HCT116 (cell line): ENCODE results near the gene RAP1A. TPM values are rescaled to one million over a fixed set of nuclear protein-coding genes. Genes with fewer than 3 reads are reported as not detected.

Experiments
- ATAC-seq: fragments of 200-7000 bp; cut with Tn5 transposase; 2 replicates; pipeline ENCODE4 v1.9.1; 2020; ENCODE audit warnings: mild to moderate bottlenecking, moderate library complexity
- BruUV-seq: library from RNA; stranded (reverse); fragments of 400-500 nt; replicated peaks from 2 replicates; lab custom pipeline; 2021; lab: Mats Ljungman, UMichigan
- CTCF ChIA-PET: fragments of 300-600 bp; sonication (Branson Sonifier 250); formaldehyde crosslinking; loops from one replicate; lab custom pipeline; 2021; ENCODE audit warnings: antibody characterized with exemption; lab: Charles Lee
- POLR2A ChIA-PET: fragments of 300-600, 350-600 bp; sonication (Branson Sonifier 250); formaldehyde crosslinking; loops from one replicate; lab custom pipeline; 2021; ENCODE audit warnings: antibody characterized with exemption; lab: Charles Lee
- RAD21 ChIA-PET, 2 experiments: fragments of 300-600 bp; sonication (Branson Sonifier 250); formaldehyde crosslinking; loops; one replicate each; lab custom pipeline; 2023; ENCODE audit warnings: low total read pairs in 2 of 2; ENCODE audit not compliant: uncharacterized antibody in 2 of 2, unreplicated experiment in 2 of 2, low non-redundant PET in 1 of 2; lab: Charles Lee
- DNase-seq: peaks from one replicate; pipeline ENCODE4 v3.0.0-alpha.2; 2010; ENCODE audit warnings: low read depth, low spot score
- H2AFZ ChIP-seq: fragments of 200-600 bp; shearing (Covaris generic), sonication (generic); 2 replicates; pipeline ENCODE4 v1.6.1; 2017; ENCODE audit warnings: low read depth, mixed run types, mixed read lengths, antibody characterized with exemption, low read length; ENCODE audit not compliant: poor library complexity, severe bottlenecking
- H3K27ac ChIP-seq: 2 replicates; pipeline ENCODE4 v1.5.1; 2012; ENCODE audit warnings: low read depth, low read length
- H3K27me3 ChIP-seq: fragments of 200-600 bp; sonication (generic); 2 replicates; pipeline ENCODE4 v1.6.1; 2016; ENCODE audit warnings: mixed run types, low read length, mixed read lengths; ENCODE audit not compliant: insufficient read depth
- H3K36me3 ChIP-seq, 2 experiments: fragments of 200-500 bp in 1 of 2; fragments of 200-600 bp in 1 of 2; sonication (Bioruptor generic) in 1 of 2; sonication (generic) in 1 of 2; 2 replicates each; pipeline versions ENCODE4 v1.5.1 to v1.6.1; 2014 to 2016; ENCODE audit warnings: low read length in 2 of 2, inconsistent platforms in 1 of 2, mixed read lengths in 1 of 2, mixed run types in 1 of 2; ENCODE audit not compliant: insufficient read depth in 2 of 2, control insufficient read depth in 1 of 2
- H3K4me1 ChIP-seq, 2 experiments: fragments of 200-600 bp in 1 of 2; sonication (generic) in 1 of 2; 2 replicates each; pipeline versions ENCODE4 v1.5.1 to v1.6.1; 2012 to 2017; ENCODE audit warnings: low read length in 2 of 2, inconsistent platforms in 1 of 2, mild to moderate bottlenecking in 1 of 2, mixed read lengths in 1 of 2, mixed run types in 1 of 2, moderate library complexity in 1 of 2; ENCODE audit not compliant: insufficient read depth in 2 of 2, control insufficient read depth in 1 of 2
- H3K4me2 ChIP-seq: fragments of 200-600 bp; sonication (generic); 2 replicates; pipeline ENCODE4 v1.6.1; 2017; ENCODE audit warnings: mixed run types, low read length, mixed read lengths
- H3K4me3 ChIP-seq, 2 experiments: fragments of 200-600 bp in 1 of 2; sonication (generic) in 1 of 2; replicated peaks in 1 of 2; 2 replicates each; pipeline ENCODE4 v1.5.1; 2011 to 2016; ENCODE audit warnings: low read length in 2 of 2, control low read depth in 1 of 2, low read depth in 1 of 2, mild to moderate bottlenecking in 1 of 2, mixed read lengths in 1 of 2, mixed run types in 1 of 2
- H3K79me2 ChIP-seq: fragments of 200-600 bp; sonication (generic); 2 replicates; pipeline ENCODE4 v1.6.1; 2017; ENCODE audit warnings: mild to moderate bottlenecking, mixed run types, low read length, moderate library complexity, mixed read lengths; ENCODE audit not compliant: insufficient read depth
- H3K9ac ChIP-seq: fragments of 200-600 bp; sonication (generic); 2 replicates; pipeline ENCODE4 v1.6.1; 2016; ENCODE audit warnings: low read length, mixed read lengths
- H3K9me2 ChIP-seq: fragments of 200-600 bp; sonication (generic), shearing (Covaris generic); 2 replicates; pipeline ENCODE4 v1.6.1; 2017; ENCODE audit warnings: mixed run types, mild to moderate bottlenecking, moderate library complexity; ENCODE audit not compliant: insufficient read depth
- H3K9me3 ChIP-seq, 2 experiments: fragments of 200-500 bp in 1 of 2; fragments of 200-600 bp in 1 of 2; sonication (Bioruptor generic) in 1 of 2; sonication (generic) in 1 of 2; 2 replicates each; pipeline ENCODE4 v1.6.1; 2014 to 2017; ENCODE audit warnings: low read length in 2 of 2, mixed read lengths in 2 of 2, inconsistent platforms in 1 of 2, low read depth in 1 of 2, mild to moderate bottlenecking in 1 of 2, mixed run types in 1 of 2, moderate library complexity in 1 of 2; ENCODE audit not compliant: control insufficient read depth in 1 of 2, insufficient read depth in 1 of 2
- H4K20me1 ChIP-seq: fragments of 200-600 bp; sonication (generic), shearing (Covaris generic); 2 replicates; pipeline ENCODE4 v1.6.1; 2017; ENCODE audit warnings: mixed run types, mild to moderate bottlenecking, moderate library complexity; ENCODE audit not compliant: insufficient read depth
- CBX3 ChIP-seq: IDR thresholded peaks from 2 replicates; pipeline ENCODE4 v1.6.1; 2012; ENCODE audit warnings: low read depth
- EZH2 ChIP-seq: fragments of 200-600 bp; sonication (generic); IDR thresholded peaks from 2 replicates; pipeline ENCODE4 v1.6.1; 2017; ENCODE audit warnings: antibody characterized with exemption, mixed run types
- EZH2phosphoT487 ChIP-seq: fragments of 200-600 bp; IDR thresholded peaks from 2 replicates; pipeline ENCODE4 v1.6.1; 2018; ENCODE audit warnings: antibody characterized with exemption, borderline replicate concordance
- FOSL1 ChIP-seq: IDR thresholded peaks from 2 replicates; pipeline ENCODE4 v1.6.1; 2012; ENCODE audit warnings: low read depth
- JUND ChIP-seq: IDR thresholded peaks from 2 replicates; pipeline ENCODE4 v1.6.1; 2012
- POLR2AphosphoS5 ChIP-seq: IDR thresholded peaks from 2 replicates; pipeline ENCODE4 v1.6.1; 2011; ENCODE audit warnings: mild to moderate bottlenecking, low read depth, low read length, moderate library complexity
- SIN3A ChIP-seq: IDR thresholded peaks from 2 replicates; pipeline ENCODE4 v1.6.1; 2012; ENCODE audit warnings: low read depth
- SP1 ChIP-seq: IDR thresholded peaks from 2 replicates; pipeline ENCODE4 v1.6.1; 2012; ENCODE audit warnings: low read depth
- TCF7L2 ChIP-seq: IDR thresholded peaks from 2 replicates; pipeline ENCODE4 v1.7.0; 2011; ENCODE audit warnings: borderline replicate concordance, inconsistent platforms; ENCODE audit not compliant: insufficient read depth, insufficient read length; ENCODE audit errors: extremely low read depth
- YY1 ChIP-seq: IDR thresholded peaks from 2 replicates; pipeline ENCODE4 v1.6.1; 2011; ENCODE audit warnings: low read length, low read depth, moderate library complexity, mild to moderate bottlenecking; ENCODE audit not compliant: insufficient replicate concordance; ENCODE audit errors: extremely low read depth
- ZFX ChIP-seq: fragments of 450-650 bp; IDR thresholded peaks from 2 replicates; pipeline ENCODE4 v1.6.1; 2017
- intact Hi-C: fragments of 100-400 bp; cut with micrococcal nuclease; formaldehyde crosslinking; loops from 2 replicates; pipeline ENCODE4 v1.10.0; 2022
- total RNA-seq: library from RNA; stranded (reverse); gene quantifications from one replicate; pipeline ENCODE4 v1.2.1, GENCODE V29; 2021; ENCODE audit not compliant: unreplicated experiment
- TF ChIP-seq, protein P1 (sequence below): IDR thresholded peaks from 2 replicates; pipeline ENCODE4 v1.6.1; 2012
- TF ChIP-seq, protein P2 (sequence below): IDR thresholded peaks from 2 replicates; pipeline ENCODE4 v1.6.1; 2011; ENCODE audit warnings: mild to moderate bottlenecking, low read length, moderate library complexity; ENCODE audit not compliant: insufficient replicate concordance; ENCODE audit errors: extremely low read depth

Gene RAP1A
- total RNA-seq, 1 experiment from 2014 or later: 46.2 TPM

DNA sequence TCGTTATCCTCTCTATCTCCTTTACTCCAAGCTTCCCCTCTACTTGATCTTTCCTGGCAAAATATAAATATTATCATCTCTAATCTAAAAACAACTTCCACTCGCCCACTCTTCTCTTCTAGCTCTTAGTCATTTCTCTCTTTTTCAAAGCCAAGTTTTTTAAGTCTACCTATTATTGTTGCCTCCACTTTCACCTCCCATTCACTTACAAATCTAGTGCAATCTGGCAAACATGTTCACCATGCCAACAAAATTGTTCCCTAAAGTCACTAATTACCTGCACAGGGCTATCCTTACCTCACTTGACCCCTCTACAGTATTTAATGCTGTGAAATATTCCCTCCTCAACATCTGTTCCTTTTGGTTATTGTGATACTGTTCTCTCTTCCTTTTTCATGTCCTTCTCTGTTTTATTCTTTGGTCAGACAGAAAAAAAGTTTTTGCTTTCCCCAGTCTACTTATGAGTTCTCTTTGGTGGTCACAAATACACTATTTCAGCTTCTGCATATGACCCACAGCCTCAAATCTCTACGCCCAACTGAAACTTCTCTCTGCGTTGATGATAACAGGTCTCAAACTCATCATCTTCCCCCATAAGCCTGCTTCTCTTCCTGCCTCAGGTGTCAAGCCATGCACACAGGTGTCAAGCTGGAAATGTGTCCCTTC, 31.9 kb upstream of the RAP1A start:
- no peak for ATAC-seq
- Histone ChIP-seq H3K4me3 (no peak overlapping the region), H3K9ac (no peak overlapping the region), H3K27ac (no peak overlapping the region), H3K4me1 (peaks cover 8% of the 10 kb centered on the region in 2 experiments; a peak in 3 of 4 replicates), H3K4me2 (no peak overlapping the region), H3K27me3 (no peaks in the 10 kb centered on the region), H3K9me3 (no peaks in the 10 kb centered on the region), H3K79me2 (no peaks in the 10 kb centered on the region), H4K20me1 (no peaks in the 10 kb centered on the region), H3K9me2 (no peaks in the 10 kb centered on the region), H3K36me3 (no peaks in the 10 kb centered on the region), H2AFZ (no peak overlapping the region)
- no peak for DNase-seq
- CTCF ChIA-PET: no interaction called here
- TF ChIP-seq JUND: no peak
- TF ChIP-seq, protein P1, sequence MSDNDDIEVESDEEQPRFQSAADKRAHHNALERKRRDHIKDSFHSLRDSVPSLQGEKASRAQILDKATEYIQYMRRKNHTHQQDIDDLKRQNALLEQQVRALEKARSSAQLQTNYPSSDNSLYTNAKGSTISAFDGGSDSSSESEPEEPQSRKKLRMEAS: no peak
- TF ChIP-seq, protein P2, sequence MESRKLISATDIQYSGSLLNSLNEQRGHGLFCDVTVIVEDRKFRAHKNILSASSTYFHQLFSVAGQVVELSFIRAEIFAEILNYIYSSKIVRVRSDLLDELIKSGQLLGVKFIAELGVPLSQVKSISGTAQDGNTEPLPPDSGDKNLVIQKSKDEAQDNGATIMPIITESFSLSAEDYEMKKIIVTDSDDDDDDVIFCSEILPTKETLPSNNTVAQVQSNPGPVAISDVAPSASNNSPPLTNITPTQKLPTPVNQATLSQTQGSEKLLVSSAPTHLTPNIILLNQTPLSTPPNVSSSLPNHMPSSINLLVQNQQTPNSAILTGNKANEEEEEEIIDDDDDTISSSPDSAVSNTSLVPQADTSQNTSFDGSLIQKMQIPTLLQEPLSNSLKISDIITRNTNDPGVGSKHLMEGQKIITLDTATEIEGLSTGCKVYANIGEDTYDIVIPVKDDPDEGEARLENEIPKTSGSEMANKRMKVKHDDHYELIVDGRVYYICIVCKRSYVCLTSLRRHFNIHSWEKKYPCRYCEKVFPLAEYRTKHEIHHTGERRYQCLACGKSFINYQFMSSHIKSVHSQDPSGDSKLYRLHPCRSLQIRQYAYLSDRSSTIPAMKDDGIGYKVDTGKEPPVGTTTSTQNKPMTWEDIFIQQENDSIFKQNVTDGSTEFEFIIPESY: no peak
- TF ChIP-seq FOSL1: no peak
- TF ChIP-seq SIN3A: no peak
- no peak for TF ChIP-seq EZH2
- TF ChIP-seq CBX3: no peak
- TF ChIP-seq POLR2AphosphoS5: no peak
- TF ChIP-seq YY1: no peak
- no peak for TF ChIP-seq EZH2phosphoT487
- TF ChIP-seq TCF7L2: no peak
- no peak for TF ChIP-seq SP1
- no peak for TF ChIP-seq ZFX
- no TSS peak for BruUV-seq
- intact Hi-C loops: no loop called here
- RAD21 ChIA-PET: no interaction called here
- POLR2A ChIA-PET: no interaction called here
